ENCODE measurements around the gene ZNF654. TPM values are rescaled to one million over a fixed set of nuclear protein-coding genes. Genes with fewer than 3 reads are reported as not detected.
"Not testable (repeated sequence)": the region's sequence is repeated elsewhere in the genome, so short reads cannot be mapped to it uniquely, and the experiment has no call there.

Gene ZNF654
- total RNA-seq, 1 donor, result 21.6 TPM

GRCh38 chr3:88093266-88093665 lies 34.2 kb downstream of the ZNF654 start:
- Histone ChIP-seq H3K27me3 (ENCODE audit: insufficient read depth, low read length) (no peaks in the 10 kb centered on the region), H3K4me1 (ENCODE audit: insufficient read depth, low read length) (no peaks in the 10 kb centered on the region), H3K9me3 (ENCODE audit: low read depth, low read length) (no peaks in the 10 kb centered on the region), H3K4me3 (ENCODE audit: low read length) (no peak overlapping the region)

- Histone ChIP-seq H3K27me3 (ENCODE audit: insufficient read depth, low read length) (no peaks in the 10 kb centered on the region), H3K9me3 (ENCODE audit: low read depth, low read length) (no peaks in the 10 kb centered on the region), H3K4me3 (ENCODE audit: low read length) (no peak overlapping the region), H3K4me1 (ENCODE audit: insufficient read depth, low read length) (no peaks in the 10 kb centered on the region)
These were observed 42.1 kb downstream of the ZNF654 start for GRCh38 chr3:88101142-88101541.

GRCh38 chr3:88105325-88105724 lies 46.3 kb downstream of the ZNF654 start:
- no peak overlapping the region for H3K4me3 ChIP-seq (ENCODE audit: low read length)
- no peaks in the 10 kb centered on the region for H3K9me3 ChIP-seq (ENCODE audit: low read depth, low read length)
- no peaks in the 10 kb centered on the region for H3K4me1 ChIP-seq (ENCODE audit: insufficient read depth, low read length)
- H3K27me3 ChIP-seq (ENCODE audit: insufficient read depth, low read length), result no peaks in the 10 kb centered on the region

DNA sequence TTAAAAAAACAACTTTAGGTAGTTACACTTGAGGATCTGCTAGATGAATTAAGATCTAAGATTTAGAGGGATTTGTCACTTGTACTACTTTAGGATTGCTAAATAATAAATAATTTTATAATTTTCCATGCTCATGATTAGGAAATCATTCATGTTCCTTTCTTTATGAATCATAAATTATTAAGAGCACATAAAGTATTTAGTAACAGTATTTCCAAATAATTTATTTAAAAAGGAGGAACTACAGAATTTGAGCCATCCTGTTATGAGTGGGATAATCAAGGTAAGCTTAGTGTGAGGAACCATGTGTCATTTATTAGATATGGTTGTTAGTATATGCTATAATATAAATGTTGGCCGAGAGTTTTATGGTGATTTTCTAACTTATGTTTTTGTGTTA lies 53.2 kb downstream of the ZNF654 start:
- Histone ChIP-seq H3K4me3 (ENCODE audit: low read length) (no peak overlapping the region), H3K27me3 (ENCODE audit: insufficient read depth, low read length) (no peaks in the 10 kb centered on the region), H3K9me3 (ENCODE audit: low read depth, low read length) (no peaks in the 10 kb centered on the region), H3K4me1 (ENCODE audit: insufficient read depth, low read length) (no peaks in the 10 kb centered on the region)

DNA sequence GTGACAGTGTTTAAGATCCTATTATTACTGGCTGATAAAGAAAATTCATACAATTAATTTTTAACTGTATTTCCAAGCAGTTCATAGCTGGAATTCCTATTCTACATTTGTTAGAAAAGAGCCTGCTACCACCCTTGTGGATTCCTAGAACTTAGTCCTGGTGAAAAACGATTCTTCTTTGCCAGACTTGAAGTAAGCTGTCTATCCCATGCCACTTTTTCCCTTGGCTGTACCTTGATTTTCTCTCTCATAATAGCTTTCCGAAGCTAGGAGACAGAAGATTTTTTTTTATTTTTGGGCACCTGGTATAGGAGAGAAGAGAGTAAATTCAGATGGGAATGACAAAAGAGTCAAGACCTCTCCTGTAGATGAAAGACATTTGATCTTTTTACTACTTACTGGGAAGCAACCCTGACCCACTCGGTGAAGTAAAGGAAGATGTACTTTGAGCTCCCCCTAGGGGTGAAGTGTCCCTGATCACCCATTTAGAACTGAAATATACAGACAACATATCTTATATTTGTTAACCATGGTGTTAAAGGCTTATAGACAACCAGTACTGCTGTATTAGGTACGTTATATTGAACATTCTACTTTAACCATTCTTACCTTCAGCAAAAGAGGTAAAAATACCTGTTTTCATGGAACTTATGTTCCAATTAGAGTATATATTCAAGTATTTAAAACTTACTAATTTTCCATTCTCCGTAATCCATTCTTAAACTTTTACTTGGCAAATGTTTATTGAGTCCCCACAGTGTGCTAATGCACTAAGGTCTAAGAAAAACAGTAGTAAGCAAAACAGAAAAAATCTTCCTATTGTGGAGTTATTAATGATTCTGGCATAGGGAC lies 54.5 kb downstream of the ZNF654 start:
- Histone ChIP-seq H3K9me3 (ENCODE audit: low read depth, low read length) (no peaks in the 10 kb centered on the region), H3K4me1 (ENCODE audit: insufficient read depth, low read length) (peaks cover 4% of the 10 kb centered on the region), H3K27me3 (ENCODE audit: insufficient read depth, low read length) (no peaks in the 10 kb centered on the region), H3K4me3 (ENCODE audit: low read length) (no peak overlapping the region)

DNA sequence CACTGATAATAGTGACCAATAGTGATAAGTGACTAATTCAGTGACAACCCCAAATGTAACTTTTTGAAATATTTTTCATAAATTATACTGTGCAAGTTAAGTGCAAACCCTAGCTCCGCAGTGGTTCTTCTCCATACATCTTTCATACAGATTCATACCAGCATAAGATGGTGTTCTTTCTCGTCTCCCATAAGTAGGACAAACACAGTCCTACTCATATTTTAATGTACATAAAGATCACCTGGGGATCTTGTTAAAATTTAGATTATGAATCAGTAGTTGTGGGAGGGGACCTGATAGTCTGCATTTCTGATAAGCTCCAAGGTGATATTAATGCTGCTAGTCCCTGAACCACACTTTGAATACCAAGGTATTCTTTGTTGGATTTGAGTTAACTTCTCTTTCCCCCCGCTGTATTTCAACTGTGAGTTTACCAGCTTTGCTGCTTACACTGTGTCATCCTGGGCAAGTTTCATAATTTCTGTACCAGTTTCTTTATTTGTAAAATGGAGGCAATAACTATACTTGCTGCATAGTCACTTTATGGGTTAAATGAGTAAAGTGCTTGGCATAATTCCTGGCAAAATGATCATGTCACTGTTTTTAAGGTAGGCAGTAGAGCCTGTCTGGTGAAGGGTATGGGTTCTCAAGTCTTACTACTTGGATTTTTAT lies 56.0 kb downstream of the ZNF654 start:
- no peaks in the 10 kb centered on the region for H3K9me3 ChIP-seq (ENCODE audit: low read depth, low read length)
- H3K4me1 ChIP-seq (ENCODE audit: insufficient read depth, low read length), result peaks cover 4% of the 10 kb centered on the region
- H3K4me3 ChIP-seq (ENCODE audit: low read length), result no peak overlapping the region
- H3K27me3 ChIP-seq (ENCODE audit: insufficient read depth, low read length), result no peaks in the 10 kb centered on the region

- Histone ChIP-seq H3K27me3 (ENCODE audit: insufficient read depth, low read length) (no peaks in the 10 kb centered on the region), H3K9me3 (ENCODE audit: low read depth, low read length) (no peaks in the 10 kb centered on the region), H3K4me3 (ENCODE audit: low read length) (no peak overlapping the region), H3K4me1 (ENCODE audit: insufficient read depth, low read length) (peaks cover 4% of the 10 kb centered on the region)
These were observed 58.6 kb downstream of the ZNF654 start for GRCh38 chr3:88117683-88118082.

DNA sequence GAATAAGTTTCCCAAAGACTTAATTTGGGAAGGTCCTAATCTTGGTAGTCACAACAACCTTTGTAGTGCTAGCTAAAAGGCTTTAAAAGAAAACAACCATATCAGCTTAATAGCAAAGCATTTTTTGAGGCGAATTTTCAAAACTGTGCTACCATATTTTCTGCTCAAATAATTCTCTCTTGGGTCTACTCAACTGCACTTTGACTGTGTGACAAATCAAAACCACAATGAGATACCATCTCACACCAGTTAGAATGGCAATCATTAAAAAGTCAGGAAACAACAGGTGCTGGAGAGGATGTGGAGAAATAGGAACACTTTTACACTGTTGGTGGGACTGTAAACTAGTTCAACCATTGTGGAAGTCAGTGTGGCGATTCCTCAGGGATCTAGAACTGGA lies 59.5 kb downstream of the ZNF654 start:
- not testable (repeated sequence) for H3K9me3 ChIP-seq (ENCODE audit: low read depth, low read length); H3K4me1 ChIP-seq (ENCODE audit: insufficient read depth, low read length); H3K27me3 ChIP-seq (ENCODE audit: insufficient read depth, low read length); H3K4me3 ChIP-seq (ENCODE audit: low read length)

- Histone ChIP-seq H3K9me3 (ENCODE audit: low read depth, low read length) (no peaks in the 10 kb centered on the region), H3K4me3 (ENCODE audit: low read length) (no peak overlapping the region), H3K27me3 (ENCODE audit: insufficient read depth, low read length) (no peaks in the 10 kb centered on the region), H3K4me1 (ENCODE audit: insufficient read depth, low read length) (no peaks in the 10 kb centered on the region)
These were observed 64.5 kb downstream of the ZNF654 start for GRCh38 chr3:88123526-88123925.

DNA sequence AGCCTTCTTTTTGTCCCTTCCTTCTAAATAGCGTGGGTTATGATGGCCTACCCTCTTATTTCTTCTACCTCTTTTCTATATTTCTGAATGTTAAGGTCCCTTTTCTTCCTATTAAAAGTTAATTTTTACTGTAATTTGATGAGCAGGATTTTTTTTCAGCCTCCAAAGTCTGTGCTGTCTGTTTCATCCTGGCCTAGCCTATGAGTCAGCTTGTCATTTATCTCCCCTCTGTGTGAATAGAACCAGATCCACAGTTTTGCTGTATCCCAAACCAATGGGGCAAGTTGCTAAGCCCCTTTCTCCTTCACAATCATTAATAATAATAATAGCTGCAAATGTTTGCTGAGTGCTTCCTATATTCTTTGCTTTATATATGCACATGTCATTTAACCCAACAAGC lies 72.6 kb downstream of the ZNF654 start:
- no peak overlapping the region for H3K4me3 ChIP-seq (ENCODE audit: low read length)
- no peaks in the 10 kb centered on the region for H3K9me3 ChIP-seq (ENCODE audit: low read depth, low read length)
- no peaks in the 10 kb centered on the region for H3K27me3 ChIP-seq (ENCODE audit: insufficient read depth, low read length)
- H3K4me1 ChIP-seq (ENCODE audit: insufficient read depth, low read length), result no peaks in the 10 kb centered on the region

DNA sequence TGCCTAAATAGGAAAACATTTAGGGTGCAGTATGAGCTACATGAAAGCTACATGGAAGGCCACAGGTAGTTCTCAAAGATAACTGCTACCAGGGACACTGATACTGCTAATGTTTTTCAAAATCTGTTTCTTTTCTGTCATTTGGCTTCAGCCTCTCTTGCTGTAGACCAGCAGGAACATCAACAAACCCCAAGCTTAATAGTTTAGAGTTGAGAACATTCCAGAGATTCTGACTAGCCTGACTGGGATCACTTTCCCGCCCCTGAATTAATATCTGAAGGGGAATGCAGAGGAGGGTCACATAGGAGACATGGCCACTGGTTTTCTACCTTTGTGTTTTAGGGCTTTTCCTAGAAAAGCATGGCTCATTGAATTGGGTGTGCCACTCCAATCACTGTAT lies 73.8 kb downstream of the ZNF654 start:
- H3K9me3 ChIP-seq (ENCODE audit: low read depth, low read length), result no peaks in the 10 kb centered on the region
- no peak overlapping the region for H3K4me3 ChIP-seq (ENCODE audit: low read length)
- no peaks in the 10 kb centered on the region for H3K27me3 ChIP-seq (ENCODE audit: insufficient read depth, low read length)
- no peaks in the 10 kb centered on the region for H3K4me1 ChIP-seq (ENCODE audit: insufficient read depth, low read length)

GRCh38 chr3:88133711-88134263 lies 74.7 kb downstream of the ZNF654 start:
- Histone ChIP-seq H3K4me3 (ENCODE audit: low read length) (no peak overlapping the region), H3K9me3 (ENCODE audit: low read depth, low read length) (no peaks in the 10 kb centered on the region), H3K4me1 (ENCODE audit: insufficient read depth, low read length) (no peaks in the 10 kb centered on the region), H3K27me3 (ENCODE audit: insufficient read depth, low read length) (no peaks in the 10 kb centered on the region)

- Histone ChIP-seq H3K4me3 (ENCODE audit: low read length) (no peak overlapping the region), H3K27me3 (ENCODE audit: insufficient read depth, low read length) (no peaks in the 10 kb centered on the region), H3K4me1 (ENCODE audit: insufficient read depth, low read length) (no peaks in the 10 kb centered on the region), H3K9me3 (ENCODE audit: low read depth, low read length) (no peaks in the 10 kb centered on the region)
These were observed 78.8 kb downstream of the ZNF654 start for GRCh38 chr3:88137836-88138235.

- Histone ChIP-seq H3K27me3 (ENCODE audit: insufficient read depth, low read length) (no peaks in the 10 kb centered on the region), H3K9me3 (ENCODE audit: low read depth, low read length) (no peaks in the 10 kb centered on the region), H3K4me1 (ENCODE audit: insufficient read depth, low read length) (no peaks in the 10 kb centered on the region), H3K4me3 (ENCODE audit: low read length) (no peak overlapping the region)
These were observed 82.5 kb downstream of the ZNF654 start for GRCh38 chr3:88141458-88142083.

DNA sequence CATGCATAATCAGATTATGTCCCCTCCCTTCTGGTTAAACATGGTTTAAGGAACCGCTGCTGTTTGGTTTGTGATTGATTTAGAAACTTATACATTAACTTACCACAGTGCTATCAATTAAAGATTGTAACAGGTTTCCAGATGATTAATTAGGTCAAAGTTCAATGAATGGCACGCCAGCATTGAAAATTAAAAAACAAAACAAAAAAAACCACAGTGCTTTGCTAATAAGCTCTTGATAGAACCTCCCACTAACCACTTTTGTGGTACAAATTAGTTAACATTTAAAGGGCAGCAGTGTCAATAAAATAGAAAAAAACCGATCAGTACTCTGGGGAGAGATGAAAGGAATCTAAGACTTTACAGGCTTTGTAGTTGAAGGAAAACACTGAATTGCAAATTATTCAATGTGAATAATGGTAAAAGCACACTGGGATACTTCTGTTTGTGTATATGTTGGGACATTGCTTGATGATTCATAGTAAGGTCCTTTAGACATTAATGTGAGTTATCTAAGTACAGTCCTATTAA lies 83.1 kb downstream of the ZNF654 start:
- H3K9me3 ChIP-seq (ENCODE audit: low read depth, low read length), result no peaks in the 10 kb centered on the region
- H3K4me1 ChIP-seq (ENCODE audit: insufficient read depth, low read length), result no peaks in the 10 kb centered on the region
- H3K4me3 ChIP-seq (ENCODE audit: low read length), result no peak overlapping the region
- no peaks in the 10 kb centered on the region for H3K27me3 ChIP-seq (ENCODE audit: insufficient read depth, low read length)

All from mononuclear cell (primary cell).